Mesothelial cell of epicardium (in vitro differentiated cells): ENCODE data around the gene TSEN54. TPM values are rescaled to one million over a fixed set of nuclear protein-coding genes. Genes with fewer than 3 reads are reported as not detected.
A peak's percentile ranks its signal among the peaks of the same experiment; 100 is the strongest.

ENCODE experiments used
- DNase-seq, 2 experiments: peaks; one replicate each; pipeline ENCODE4 v3.0.0; 2021; ENCODE audit warnings: low spot score in 2 of 2; ENCODE audit not compliant: unreplicated experiment in 2 of 2
- H3K27ac Mint-ChIP-seq: 2 replicates; pipeline ENCODE4 v1.8.0; 2021; ENCODE audit warnings: mixed read lengths
- H3K27me3 Mint-ChIP-seq: 2 replicates; pipeline ENCODE4 v1.8.0; 2021; ENCODE audit warnings: low read depth, mixed read lengths
- H3K36me3 Mint-ChIP-seq: 2 replicates; pipeline ENCODE4 v1.8.0; 2021; ENCODE audit warnings: mixed read lengths
- H3K4me1 Mint-ChIP-seq: 2 replicates; pipeline ENCODE4 v1.8.0; 2021; ENCODE audit warnings: mixed read lengths
- H3K4me3 Mint-ChIP-seq: 2 replicates; pipeline ENCODE4 v1.8.0; 2021; ENCODE audit warnings: mild to moderate bottlenecking, moderate library complexity, mixed read lengths
- H3K9me3 Mint-ChIP-seq: 2 replicates; pipeline ENCODE4 v1.8.0; 2021; ENCODE audit warnings: mixed read lengths
- CTCF ChIP-seq: fragments of 200-600 bp; sonication (generic); IDR thresholded peaks from one replicate; pipeline ENCODE4 v1.5.0; 2021; ENCODE audit warnings: antibody characterized with exemption; ENCODE audit not compliant: unreplicated experiment
- total RNA-seq: library from RNA; stranded (reverse); gene quantifications from 3 replicates; pipeline ENCODE4 v1.2.1, GENCODE V29; 2021

The TSEN54 gene
- total RNA-seq, 1 donor from 2014 or later, result 31.8 TPM

DNA sequence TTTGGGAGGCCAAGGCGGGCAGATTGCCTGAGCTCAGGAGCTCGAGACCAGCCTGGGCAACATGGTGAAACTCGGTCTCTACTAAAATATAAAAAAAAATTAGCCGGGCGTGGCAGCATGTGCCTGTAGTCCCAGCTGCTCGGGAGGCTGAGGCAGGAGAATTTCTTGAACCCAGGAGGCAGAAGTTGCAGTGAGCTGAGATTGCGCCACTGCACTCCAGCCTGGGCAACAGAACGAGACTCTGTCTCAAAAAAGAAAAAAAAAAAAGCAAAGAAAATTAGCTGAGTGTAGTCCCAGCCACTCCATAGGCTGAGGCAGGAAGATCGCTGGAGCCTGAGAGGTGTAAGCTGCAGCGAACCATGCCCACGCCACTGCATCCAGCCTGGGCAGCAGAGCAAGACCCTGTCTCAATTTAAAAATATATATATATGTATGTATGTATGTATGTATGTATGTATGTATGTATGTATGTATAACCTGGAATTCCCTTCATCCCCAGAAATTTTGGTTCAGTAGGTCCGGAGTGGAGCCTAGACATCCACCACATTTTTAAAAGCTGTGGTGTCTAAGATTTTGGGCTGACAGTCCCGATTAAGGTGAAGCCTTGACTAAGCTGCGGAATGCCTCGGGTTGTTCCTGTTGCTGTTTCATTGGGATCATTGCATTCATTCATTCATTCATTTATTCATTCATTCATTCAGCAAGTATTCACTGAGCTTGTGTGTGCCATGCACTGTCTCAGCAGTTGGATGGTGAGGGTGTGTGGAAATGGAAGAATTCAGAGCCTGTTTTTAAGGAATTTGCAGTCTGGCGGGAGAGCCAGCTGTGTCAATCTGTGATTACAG is 34.0 kb upstream of the TSEN54 start:
- DNase-seq, result no peak
- Mint-ChIP-seq H3K4me1 (peaks cover 23% of the 10 kb centered on the region), H3K4me3 (no peak overlapping the region), H3K9me3 (no peaks in the 10 kb centered on the region), H3K27me3 (no peaks in the 10 kb centered on the region), H3K27ac (no peak overlapping the region), H3K36me3 (peaks cover 3% of the 10 kb centered on the region)
- no peak for TF ChIP-seq CTCF

DNA sequence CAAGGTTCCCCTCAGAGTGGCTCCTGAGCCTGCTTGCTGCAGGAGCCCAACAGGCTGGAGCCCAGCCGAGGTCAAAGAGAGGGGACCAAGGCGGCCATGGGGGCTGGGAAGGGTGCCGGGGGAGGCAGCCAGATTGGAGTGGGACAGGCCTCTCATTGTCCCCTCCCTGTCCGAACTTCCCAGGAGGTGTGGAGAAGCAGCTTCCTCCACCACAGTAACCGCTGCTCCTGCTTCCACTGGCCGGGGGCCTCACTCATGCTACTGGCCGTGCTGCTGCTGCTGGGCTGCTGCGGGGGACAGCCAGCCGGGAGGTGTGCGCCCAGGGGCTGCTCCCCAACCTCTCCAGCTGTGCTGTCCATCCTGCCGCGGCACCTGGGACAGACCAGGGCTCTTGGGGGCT is 30.6 kb upstream of the TSEN54 start:
- no peak overlapping the region for H3K4me3 Mint-ChIP-seq
- no peaks in the 10 kb centered on the region for H3K9me3 Mint-ChIP-seq
- no peaks in the 10 kb centered on the region for H3K27me3 Mint-ChIP-seq
- H3K4me1 Mint-ChIP-seq, result peaks cover 11% of the 10 kb centered on the region
- peaks cover 2% of the 10 kb centered on the region for H3K36me3 Mint-ChIP-seq
- no peak for DNase-seq
- no peak overlapping the region for H3K27ac Mint-ChIP-seq
- no peak for TF ChIP-seq CTCF

DNA sequence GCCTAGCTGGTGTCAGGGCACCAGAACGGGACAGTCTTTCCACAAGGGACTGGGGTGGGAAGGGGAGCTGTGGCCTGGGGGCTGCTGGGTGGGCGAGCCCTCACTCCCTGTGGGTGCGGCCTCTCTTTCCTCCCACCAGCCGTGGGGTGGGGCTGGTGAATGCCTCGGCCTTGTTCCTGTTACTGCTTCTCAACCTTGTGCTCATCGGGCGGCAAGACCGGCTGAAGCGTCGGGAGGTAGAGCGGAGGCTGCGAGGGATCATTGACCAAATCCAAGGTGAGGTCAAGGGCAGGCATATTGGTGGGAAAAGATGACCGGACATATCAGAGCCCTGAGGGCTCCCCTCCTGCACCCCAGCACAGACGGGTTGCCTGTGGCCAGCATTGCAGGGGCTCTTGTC is 30.2 kb upstream of the TSEN54 start:
- peaks cover 2% of the 10 kb centered on the region for H3K36me3 Mint-ChIP-seq
- peaks cover 6% of the 10 kb centered on the region for H3K4me1 Mint-ChIP-seq
- H3K9me3 Mint-ChIP-seq, result no peaks in the 10 kb centered on the region
- H3K27ac Mint-ChIP-seq, result no peak overlapping the region
- no peak overlapping the region for H3K4me3 Mint-ChIP-seq
- no peak for DNase-seq
- no peaks in the 10 kb centered on the region for H3K27me3 Mint-ChIP-seq
- TF ChIP-seq CTCF, result no peak

- Mint-ChIP-seq H3K4me1 (no peaks in the 10 kb centered on the region), H3K9me3 (no peaks in the 10 kb centered on the region), H3K27ac (no peak overlapping the region), H3K36me3 (peaks cover 2% of the 10 kb centered on the region), H3K27me3 (no peaks in the 10 kb centered on the region), H3K4me3 (no peak overlapping the region)
- TF ChIP-seq CTCF, result no peak
- no peak for DNase-seq
Observed at GRCh38 chr17:75486951-75487350, 29.4 kb upstream of the TSEN54 start.

DNA sequence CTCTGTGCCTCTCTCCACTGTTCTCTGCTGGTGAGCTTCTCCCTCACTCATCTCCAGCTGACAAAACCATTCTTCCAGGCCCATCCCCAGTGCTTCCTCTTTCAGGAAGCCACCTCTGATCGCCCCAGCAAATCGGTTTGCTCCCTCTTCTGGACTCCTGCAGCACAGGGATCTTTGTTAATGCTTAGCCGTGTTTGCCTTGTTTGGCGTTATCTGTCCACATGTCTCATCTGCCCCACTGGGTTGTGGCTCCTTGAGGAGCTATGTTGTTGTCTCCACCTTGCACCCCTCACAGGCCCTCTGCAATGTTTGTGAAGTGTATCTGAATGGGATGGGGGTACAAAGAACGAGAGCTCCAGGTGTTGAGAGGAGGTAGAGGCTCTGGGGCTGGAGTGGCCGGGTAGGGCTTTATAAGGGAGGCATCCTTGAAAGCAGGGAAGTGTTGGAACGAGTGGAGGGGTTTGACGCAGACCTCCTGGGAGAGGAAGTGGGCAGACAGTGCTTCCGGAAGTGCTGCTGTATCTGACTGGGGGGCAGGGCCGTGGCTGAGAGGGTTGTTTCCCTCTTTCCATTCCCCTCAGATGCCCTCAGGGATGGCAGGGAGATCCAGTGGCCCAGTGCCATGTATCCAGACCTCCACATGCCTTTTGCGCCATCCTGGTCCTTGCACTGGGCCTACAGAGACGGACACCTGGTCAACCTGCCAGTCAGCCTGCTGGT is 28.8 kb upstream of the TSEN54 start:
- Mint-ChIP-seq H3K27ac (peak overlapping the region; percentile 31), H3K27me3 (no peaks in the 10 kb centered on the region), H3K4me3 (no peak overlapping the region), H3K4me1 (no peaks in the 10 kb centered on the region), H3K36me3 (peaks cover 2% of the 10 kb centered on the region), H3K9me3 (no peaks in the 10 kb centered on the region)
- DNase-seq, result no peak
- no peak for TF ChIP-seq CTCF
